ENCODE measurements around the gene ENKUR.
A peak's percentile ranks its signal among the peaks of the same experiment; 100 is the strongest.

The ENKUR gene, protein sequence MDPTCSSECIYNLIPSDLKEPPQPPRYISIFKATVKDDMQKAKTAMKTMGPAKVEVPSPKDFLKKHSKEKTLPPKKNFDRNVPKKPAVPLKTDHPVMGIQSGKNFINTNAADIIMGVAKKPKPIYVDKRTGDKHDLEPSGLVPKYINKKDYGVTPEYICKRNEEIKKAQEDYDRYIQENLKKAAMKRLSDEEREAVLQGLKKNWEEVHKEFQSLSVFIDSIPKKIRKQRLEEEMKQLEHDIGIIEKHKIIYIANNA

DNA sequence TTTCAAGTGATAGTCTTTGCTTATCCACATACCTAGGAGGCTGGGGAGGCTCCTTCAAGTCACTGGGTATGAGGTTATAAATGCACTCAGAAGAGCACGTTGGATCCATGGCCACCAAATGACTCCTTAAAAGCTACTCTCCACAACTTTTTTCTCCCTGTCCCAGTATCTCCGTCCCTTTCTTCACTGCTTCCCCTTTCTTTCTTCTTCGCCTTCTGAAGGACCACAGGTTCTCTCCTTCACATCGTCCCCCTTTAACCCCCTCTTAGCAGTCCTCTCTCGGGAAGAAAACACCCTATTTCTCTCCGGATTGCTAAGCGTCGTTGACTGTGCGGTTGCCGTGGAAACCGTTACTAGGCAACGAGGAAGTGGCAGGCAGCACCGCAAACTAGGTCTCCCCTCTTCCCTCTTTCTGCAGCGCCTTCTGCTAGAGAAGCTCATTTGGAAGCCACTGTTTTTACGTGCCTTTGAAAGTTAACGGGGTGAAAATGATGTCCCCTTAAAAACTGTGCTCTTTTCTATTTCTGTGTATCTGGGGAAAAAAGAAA is at the start of gene ENKUR:
TSS of gene ENKUR (minus strand) at position 331 of the 548 bp plus-strand sequence. CDS start at position 109, 222 bp downstream.
- peak; percentile 90 for DNase-seq

DNA sequence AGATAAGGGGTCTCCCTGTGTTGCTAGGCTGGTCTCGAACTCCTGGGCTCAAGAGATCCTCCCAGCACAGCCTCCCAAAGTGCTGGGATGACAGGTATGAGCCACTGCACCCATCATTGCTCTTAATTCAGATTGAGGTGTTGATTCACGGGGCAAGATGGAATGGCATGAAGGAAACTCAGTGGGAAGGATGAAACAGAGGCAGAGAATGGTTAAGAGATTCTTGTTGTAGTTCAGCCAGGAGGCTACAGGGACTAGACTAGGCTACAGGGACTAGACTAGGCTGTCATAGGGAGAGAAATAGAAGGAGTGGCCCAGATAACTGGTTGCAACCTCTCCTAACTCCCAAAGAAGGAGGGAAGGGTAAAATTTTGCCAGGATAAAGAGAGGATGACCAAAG is 48.4 kb upstream of the ENKUR start:
- DNase-seq: no peak

DNA sequence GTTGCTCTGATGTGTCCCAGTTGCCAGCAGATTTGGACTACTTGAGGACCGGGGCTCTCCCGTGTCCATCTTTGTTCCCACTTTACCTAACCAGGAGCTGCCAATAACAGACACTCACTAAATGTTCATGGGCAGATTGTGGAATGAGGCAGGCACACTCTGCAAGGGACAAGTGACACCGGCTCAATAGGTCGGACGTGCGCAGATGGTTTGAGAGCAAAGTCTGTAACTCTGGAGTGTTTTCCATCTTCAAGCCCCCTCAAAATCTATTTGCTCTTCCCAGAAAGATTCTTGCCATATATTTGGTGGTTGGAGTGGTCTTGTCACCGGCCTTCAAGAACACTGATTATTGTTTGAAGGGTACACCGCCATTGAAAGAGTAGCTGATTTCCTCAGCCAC is 47.7 kb upstream of the ENKUR start:
- no peak for DNase-seq

DNA sequence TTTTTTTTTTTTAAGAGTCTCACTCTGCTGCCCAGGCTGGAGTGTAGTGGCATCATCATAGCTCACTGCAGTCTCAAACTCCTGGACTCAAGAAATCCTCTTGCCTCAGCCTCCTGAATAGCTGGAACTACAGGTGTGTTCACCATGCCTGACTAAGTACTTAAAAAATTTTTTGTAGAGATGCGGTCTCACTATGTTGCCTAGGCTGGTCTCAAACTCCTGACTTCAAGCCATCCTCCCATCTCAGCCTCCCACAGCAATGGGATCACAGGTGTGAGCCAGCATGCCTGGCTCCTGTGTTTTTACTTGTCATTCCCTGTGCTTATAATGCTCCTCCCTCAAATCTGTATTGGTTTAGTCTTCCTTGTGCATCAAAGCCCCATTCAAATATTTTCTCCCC is 47.2 kb upstream of the ENKUR start:
- no peak for DNase-seq

DNA sequence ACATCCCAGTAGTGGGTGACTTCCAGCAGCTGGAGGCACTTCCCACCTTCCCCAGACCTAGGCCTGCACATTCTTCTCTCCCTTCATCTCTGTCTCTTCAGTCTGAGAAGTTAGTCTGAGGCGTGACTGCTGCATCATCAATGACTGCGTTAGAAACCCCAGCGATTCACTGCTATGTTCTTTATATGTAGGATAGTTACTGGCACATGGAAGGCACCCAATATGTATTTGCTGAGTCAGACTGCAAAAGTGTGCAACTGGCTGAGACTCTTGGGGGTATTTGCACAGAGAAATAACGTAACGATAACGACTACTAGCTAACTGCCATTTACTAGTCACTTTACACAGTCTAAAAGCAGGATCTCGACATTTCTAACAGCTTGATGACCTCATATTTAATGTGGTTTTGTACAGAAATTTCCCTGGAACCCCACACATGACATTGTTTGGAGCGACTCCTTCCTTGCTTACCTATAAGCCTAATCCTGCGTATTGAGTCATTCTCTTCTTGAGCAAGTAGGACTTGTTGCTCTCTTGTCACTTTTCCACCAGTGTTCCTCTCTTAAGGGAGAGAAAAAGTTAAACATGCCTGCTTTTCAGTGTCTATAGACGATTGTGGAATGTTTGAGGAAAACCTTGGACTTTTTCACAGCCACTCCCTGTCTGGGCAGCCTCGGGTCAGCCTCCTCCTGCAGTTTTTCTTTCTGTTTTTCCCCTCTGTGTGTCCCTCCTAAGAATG is 45.9 kb upstream of the ENKUR start:
- no peak for DNase-seq

DNA sequence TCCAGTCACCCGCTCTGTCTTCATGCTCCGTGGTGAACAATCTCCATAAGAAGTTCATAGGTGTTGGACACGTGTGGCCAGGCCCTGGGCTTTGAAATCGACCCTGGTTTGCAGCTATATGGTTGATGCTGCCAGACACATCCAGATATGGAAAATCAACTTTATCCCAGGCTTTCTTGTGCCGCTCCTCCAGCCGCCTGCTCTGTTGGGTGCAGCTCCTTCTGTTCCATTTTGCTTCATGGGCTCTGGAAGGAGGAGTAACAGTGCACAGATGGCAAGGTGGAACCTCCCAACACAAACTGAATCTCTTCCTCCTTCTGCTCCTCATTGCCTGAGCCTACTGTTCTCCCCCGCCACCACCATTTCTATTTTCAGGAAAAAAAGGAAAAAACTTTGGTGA is 45.2 kb upstream of the ENKUR start:
- DNase-seq: no peak

DNA sequence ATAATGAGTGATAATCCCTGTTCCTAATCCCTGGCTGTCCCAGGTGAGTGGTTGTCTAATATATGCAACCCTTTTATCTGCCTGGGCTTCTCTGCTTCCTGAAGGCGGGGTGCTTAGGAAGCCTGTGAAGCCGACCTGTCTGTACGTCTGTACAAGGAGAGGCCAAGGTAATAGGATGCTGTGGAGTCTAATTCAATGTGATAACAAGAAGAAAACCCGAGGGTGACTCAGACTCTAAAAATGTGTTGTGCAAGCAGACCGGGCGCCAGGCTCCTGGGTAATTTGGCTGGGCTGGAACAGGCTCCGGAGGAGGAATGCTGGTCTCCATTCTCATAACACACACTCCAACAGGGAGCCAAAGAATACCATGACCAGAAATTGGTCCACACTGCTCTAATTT is 44.0 kb upstream of the ENKUR start:
- DNase-seq: no peak

DNA sequence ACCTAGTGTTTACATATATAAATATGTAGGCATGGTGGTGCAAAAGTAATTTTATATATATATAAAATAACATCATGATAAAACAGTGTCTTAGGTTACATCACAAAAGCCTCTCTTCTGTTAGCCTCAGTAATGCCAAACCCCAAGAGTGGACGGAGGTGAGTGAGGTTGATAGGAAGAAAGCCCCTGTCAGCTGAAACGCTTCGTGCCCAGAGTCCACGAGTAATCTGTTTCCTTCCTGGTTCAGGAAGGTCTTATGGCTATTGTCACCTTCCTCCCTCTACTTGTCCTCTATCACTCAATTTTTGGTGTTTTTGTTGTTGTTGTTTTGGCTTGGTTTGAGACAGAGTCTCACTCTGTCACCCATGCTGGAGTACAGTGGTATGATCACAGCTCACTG is 41.9 kb upstream of the ENKUR start:
- no peak for DNase-seq

DNA sequence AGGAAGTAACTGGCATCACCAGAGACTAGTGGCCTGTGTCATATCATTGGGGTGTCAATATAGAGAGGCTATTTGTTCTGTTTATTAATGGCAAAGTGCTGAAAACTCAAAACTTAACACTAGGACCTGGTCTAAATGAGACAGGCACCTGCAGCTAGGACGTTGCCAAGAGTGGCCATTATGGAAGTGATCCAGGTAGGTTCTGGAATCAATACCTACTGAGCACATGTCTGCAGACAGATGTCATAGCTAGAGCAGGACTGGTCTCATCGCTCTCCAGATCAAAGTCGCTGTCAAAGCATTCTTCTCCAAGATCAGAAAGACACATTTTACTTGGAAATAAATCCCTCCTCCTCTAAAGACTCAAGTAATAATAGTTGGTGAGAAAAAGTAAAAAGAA is 40.8 kb upstream of the ENKUR start:
- DNase-seq: no peak

DNA sequence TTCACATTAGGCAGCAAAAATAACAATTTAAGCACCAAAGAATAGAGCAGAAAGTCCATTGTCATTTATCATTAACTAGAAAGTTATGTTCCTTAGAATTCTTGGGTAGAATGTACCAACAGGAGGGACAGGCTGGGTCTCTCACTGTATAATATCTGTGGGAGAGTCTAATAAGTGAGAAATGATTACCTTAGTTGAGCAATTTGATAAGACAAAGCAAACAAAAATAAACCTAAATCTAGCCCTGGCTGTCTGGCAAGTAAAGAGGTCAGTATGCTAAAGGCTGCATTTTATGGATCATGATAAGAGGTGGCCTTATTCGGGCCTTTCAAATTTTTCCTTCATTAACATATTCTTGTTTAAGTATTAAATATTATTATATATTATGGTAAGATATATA is 36.1 kb upstream of the ENKUR start:
- no peak for DNase-seq

DNA sequence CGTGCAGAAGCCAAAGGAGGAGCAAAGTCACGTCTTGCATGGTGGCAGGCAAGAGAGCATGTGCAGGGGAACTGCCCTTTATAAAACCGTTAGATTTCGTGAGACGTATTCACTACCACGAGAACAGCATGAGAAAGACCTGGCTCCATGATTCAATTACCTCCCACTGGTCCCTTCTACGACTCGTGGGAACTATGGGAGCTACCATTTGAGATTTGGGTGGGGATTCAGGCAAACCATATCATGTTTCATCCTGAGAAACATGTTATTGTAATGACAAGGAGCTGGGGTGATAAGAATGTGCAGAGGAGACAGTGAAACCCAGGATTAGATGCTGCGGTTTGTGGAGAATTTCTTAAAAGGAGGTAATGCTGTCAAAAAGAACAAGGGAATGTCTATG is 34.4 kb upstream of the ENKUR start:
- DNase-seq: no peak

DNA sequence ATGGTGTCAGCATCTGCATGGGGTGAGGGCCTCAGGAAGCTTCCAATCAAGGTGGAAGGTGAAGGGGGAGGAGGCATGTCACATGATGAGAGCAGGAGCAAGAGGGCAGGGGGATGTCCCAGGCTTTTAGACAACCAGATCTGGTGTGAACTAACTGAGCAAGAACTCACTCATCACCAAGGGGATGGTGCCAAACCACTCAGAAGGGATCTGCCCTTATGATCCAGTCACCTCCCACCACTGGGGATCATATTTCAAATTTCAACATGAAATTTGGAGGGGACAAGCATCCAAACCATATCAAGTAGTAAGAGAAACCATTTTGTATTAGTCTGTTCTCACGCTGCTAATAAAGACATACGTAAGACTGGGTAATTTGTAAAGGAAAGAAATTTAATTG is 34.0 kb upstream of the ENKUR start:
- DNase-seq: no peak

DNA sequence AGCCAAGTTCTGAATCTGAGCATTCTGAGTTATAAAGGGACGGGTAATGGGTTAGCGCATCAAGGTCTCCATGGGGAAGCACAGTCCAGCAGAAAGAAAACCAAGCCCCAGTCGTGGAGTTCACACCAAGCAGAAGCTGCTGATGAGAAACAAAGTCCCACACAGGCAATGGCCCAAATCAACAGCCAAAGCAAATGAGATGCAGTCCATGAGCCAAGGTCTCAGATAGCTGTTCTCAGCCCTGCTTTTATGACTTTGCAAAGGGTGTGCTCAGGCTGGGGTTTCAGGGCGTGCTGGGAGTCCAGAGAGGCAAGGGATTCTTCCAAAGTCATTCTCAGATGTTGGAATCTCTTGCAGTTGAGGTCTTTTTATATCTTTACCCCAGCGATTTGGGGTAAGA is 32.5 kb upstream of the ENKUR start:
- no peak for DNase-seq

DNA sequence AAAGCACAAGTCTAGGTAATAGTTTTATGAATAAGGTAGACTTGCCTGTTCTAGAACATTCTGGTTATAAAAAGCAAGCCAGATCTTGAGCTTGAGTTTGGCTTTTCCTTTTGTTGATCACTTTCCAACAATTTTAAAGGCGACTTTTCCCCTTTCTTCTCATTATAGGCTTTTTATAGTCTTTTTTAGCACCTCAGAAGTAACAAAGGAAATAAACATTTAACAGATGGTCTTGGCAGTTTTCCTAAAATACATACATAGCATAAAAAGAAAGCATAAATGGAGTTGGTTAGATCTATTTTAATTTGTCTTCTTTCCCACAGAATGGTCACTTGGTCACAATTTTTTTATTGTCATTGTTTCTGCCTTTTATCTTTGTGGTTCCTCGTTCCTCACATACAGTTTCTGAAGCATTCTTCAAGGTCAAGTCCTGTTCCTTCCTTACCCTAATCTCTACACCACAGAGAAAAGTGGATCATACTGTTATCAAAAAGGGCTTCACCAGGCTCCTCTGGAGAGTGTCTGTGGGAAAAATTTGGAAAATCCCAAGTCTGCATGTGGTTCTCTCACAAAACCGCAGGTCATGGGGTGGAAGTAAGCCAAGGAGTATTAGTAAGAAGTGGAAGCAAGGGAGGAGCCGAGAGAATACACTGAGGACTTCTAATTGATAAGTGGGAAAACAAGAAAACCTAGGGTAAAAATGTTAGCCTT is 31.8 kb upstream of the ENKUR start:
- DNase-seq: no peak

DNA sequence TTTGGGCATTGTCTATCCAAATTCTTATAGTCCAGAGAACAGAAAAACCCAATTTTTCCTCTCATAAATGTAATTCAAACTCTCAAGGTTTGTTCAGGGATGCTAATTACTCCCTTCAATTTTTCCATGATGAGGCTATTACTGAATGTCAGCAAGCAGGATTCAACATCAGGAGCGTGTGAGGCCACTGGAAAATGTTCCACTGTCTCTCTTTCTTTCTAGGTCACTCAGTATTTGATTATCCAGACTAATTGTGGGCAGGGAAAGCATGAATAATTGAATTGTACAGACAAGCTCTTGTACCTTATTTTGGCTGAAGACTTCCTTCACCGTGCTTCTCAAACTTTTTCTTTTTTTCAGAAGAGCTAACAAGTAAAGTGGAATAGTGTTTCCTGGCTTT is 31.1 kb upstream of the ENKUR start:
- DNase-seq: no peak

DNA sequence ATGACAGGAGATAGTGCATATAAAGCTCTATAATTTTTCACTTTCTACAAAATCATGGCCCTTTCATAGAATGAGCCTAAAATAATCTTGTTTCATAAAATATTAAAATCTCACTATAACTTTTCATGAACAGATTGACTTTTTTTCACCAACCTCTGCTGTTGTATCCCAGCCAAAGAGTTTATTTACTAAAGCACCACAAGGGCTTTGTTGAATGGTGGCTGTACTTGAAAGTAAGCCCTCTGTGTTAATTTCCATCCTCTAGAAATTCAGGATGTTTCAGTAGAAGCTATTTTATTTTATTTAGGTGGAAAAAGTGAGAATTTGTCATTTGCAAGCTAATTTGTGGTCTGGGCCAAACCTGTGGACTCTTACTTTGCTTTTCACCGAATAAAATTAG is 30.7 kb upstream of the ENKUR start:
- peak; percentile 17 for DNase-seq

DNA sequence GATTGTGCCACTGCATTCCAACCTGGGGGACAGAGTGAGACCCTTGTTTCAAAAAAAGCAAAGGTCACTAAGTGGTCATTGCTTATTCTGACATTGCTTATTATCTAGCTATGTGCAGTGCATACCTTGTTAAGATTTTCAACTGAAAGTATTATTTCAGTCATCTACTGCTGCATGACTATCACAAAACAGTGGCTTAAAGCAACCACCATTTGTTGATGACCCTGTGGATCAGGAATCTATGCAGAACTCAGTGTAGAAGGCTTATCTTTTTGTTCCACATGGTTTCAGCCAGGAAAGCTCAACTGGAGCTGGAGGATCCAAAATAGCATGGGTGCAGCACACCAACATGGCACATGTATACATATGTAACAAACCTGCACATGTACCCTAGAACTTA is 23.6 kb upstream of the ENKUR start:
- DNase-seq: no peak

DNA sequence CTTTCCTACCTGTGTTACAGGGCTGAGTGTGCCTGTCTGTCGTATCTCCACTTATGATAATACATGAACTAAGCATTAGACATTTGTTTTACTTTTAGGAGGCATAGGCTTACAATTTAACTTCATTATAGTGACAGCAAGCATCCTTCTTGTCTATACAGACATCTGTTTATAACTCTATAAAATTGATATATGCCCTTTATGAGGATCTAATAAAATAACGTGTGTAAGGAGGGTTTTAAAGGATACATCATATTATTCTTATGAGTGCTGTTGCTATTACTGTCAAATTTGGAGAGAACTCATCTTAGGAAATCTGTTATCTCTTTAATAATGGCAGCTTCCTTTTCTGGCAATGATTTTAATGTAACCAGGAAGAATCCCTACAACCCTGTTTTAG is 22.4 kb upstream of the ENKUR start:
- no peak for DNase-seq

DNA sequence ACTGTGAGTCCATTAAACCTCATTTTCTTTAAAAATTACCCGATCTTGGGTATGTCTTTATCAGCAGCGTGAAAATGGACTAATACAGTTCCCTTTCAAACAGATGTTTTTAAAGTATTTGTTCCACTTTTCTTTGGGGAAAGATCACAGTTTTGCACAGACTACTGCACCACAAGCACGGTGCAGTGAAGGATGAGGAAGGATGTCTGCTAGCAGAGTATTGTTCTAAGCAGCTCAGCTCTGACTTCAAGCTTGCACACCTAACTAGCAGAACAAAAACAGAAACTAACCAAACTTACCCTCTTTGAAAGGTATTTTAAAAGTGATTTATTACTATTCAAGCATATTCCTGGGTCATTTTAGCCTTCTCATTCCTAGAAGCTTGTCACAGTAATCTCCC is 20.4 kb upstream of the ENKUR start:
- DNase-seq: no peak

DNA sequence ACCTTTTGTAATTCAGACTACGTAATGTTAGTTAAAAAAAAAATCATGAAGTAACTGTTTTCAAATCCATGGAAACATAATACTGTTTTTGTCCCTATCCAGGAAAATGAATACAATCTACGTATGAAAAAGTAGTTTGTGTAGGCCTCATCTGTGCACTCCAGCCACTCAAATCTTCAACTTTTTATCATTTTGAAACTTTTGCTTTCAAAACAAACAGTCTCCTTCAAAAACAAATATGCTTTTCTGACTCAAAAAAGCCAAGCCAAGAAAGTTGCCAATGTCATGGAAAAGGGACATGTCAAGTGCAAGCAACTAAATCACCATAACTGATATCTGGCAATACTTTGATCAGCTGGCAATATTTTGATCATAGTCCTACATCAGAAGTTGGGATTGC is 13.6 kb upstream of the ENKUR start:
- DNase-seq: no peak

DNA sequence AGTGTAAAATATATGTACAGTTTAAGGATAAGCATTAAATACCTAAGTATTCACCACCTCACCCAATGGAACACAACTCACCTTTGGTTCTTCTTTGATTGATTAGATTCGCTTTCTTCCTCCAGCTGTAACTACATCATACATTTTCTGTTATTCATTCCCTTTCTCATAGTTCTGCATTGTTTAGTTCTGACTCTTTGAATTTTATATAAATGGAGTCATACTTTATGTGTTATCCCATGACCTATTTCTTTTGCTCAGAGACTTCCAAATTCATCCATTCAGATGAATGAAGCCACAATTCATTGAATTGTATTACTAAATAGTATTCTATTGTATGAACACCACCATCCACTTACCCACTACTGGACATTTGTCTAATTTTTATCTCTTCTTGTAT is 12.8 kb upstream of the ENKUR start:
- DNase-seq: no peak

DNA sequence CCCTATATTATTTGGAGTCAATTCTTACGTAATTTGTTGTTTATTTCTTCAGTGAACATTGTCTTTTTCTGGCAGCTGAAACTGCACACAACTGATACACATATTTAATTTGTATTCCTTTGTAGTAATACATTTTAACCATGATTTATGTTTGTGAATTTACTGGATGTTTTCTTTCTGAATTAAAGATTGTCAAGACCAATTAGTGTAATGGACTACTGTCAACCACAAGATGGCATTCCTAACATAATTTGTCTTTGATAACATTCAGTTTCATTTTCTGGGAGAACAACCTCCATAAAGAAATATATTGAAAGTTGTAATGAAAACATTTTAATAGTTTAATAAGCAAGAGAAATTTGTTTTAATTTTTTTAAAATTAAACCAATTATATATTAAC is 10.5 kb upstream of the ENKUR start:
- no peak for DNase-seq

DNA sequence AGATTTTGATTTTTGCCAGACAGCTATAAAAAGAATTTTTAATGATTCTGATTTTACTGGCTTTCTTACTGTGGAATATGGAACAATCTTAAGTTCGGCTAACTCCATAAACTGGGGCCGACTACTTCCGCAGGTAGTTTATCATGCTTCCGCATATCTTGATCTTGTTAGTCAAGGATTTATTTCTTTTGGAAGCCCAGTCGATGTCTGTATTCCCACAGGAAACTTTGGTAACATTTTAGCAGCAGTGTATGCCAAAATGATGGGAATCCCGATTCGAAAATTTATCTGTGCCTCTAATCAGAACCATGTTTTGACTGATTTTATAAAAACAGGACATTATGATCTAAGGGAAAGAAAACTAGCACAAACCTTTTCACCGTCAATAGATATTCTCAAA is 8.6 kb upstream of the ENKUR start:
- no peak for DNase-seq

DNA sequence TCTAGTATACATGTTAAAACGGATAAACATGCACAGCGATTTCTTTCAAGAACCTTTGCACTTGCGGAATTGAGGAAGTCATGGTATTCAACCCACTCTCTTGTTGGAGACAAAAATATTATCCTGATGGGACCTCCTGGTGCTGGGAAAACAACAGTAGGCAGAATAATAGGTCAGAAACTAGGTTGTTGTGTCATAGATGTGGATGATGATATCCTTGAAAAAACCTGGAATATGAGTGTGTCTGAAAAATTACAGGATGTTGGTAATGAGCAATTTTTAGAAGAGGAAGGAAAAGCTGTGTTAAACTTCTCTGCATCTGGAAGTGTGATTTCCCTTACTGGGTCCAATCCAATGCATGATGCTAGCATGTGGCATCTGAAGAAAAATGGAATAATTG is 7.3 kb upstream of the ENKUR start:
- no peak for DNase-seq

All from NCI-H774 (cell line).